ENCODE data around the gene TSC22D4. TPM values are rescaled to one million over a fixed set of nuclear protein-coding genes. Genes with fewer than 3 reads are reported as not detected.

TSC22D4 gene
- total and polyA plus RNA-seq, 9 of the 15 experiments (the other 6 are each of a cell fraction or from before 2014, with no cell fraction given): 0.37 to 107 (median 28.7) TPM

DNA sequence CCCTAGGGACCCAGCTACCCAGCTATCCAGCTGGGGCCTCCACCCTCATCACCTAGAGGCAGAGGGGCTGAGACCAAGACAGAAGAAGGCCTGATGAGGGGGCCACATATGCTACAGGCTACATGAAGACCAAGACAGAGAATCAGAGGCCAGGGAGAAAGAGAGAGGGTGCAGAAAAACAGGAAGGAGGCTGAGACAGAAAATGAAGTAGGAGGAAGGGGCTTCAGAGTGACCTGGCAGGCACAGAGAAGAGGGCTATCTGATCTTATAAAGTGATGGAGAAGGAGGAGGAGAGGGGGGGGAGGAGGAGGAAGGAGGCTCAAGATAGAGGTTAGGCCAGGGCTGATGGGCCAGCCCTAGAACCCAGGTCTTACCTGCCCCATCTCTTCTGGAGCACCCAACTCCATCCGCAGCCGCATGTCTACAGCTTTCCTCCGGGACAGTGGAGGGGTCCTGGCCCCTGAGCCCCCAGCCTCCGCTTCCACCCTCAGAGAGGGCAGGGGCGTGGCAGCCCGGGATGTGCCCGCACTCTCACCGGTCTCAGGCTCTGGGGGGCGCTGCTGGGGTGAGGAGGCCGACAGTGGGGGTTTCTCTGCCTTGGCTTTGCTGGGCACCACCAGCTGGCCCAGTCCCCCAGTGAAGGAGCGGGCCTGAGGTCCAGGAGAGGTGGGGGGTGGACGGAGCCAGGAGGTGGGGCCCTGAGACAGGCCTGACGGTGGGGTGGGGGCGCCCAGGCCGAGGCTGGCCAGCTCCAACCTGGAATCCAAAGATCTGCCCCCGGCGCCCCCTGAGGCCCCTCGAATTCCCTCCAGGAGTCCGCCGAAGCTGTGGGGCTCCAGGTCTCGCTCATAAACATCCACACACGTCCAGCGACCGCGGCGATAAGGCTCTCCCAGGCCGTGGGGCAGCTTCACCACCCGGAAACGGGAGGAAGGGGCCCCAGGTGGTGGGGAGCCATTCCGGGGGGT, 1.8 kb downstream of the TSC22D4 start (continued):
- TF ChIP-seq, protein P1, sequence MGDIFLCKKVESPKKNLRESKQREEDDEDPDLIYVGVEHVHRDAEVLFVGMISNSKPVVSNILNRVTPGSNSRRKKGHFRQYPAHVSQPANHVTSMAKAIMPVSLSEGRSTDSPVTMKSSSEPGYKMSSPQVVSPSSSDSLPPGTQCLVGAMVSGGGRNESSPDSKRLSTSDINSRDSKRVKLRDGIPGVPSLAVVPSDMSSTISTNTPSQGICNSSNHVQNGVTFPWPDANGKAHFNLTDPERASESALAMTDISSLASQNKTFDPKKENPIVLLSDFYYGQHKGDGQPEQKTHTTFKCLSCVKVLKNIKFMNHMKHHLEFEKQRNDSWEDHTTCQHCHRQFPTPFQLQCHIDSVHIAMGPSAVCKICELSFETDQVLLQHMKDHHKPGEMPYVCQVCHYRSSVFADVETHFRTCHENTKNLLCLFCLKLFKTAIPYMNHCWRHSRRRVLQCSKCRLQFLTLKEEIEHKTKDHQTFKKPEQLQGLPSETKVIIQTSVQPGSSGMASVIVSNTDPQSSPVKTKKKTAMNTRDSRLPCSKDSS (IDR thresholded peaks at IDR 0.05; ENCODE audit: low read depth, partially characterized antibody): no peak
- no peak for TF ChIP-seq PTRF (tag; IDR thresholded peaks at IDR 0.05)
- no peak for TF ChIP-seq ZFP1 (CRISPR knock-in tag; IDR thresholded peaks at IDR 0.05)
- no peak for TF ChIP-seq TCFL5 (CRISPR knock-in tag; conservative IDR thresholded peaks at IDR 0.05)
- TF ChIP-seq, protein P2, sequence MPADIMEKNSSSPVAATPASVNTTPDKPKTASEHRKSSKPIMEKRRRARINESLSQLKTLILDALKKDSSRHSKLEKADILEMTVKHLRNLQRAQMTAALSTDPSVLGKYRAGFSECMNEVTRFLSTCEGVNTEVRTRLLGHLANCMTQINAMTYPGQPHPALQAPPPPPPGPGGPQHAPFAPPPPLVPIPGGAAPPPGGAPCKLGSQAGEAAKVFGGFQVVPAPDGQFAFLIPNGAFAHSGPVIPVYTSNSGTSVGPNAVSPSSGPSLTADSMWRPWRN (IDR thresholded peaks at IDR 0.05; ENCODE audit: low read depth): no peak
- no peak for TF ChIP-seq GATAD2B (IDR thresholded peaks at IDR 0.05; ENCODE audit: borderline replicate concordance)
- TF ChIP-seq POLR2G (IDR thresholded peaks at IDR 0.05; ENCODE audit: low read depth, low read length): peak; percentile 58
- no peak for TF ChIP-seq RFX5 (IDR thresholded peaks at IDR 0.05; ENCODE audit: low read depth, low read length)
- TF ChIP-seq, protein P3, sequence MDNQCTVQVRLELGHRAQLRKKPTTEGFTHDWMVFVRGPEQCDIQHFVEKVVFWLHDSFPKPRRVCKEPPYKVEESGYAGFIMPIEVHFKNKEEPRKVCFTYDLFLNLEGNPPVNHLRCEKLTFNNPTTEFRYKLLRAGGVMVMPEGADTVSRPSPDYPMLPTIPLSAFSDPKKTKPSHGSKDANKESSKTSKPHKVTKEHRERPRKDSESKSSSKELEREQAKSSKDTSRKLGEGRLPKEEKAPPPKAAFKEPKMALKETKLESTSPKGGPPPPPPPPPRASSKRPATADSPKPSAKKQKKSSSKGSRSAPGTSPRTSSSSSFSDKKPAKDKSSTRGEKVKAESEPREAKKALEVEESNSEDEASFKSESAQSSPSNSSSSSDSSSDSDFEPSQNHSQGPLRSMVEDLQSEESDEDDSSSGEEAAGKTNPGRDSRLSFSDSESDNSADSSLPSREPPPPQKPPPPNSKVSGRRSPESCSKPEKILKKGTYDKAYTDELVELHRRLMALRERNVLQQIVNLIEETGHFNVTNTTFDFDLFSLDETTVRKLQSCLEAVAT (IDR thresholded peaks at IDR 0.05): 0 out of 4 replicates have a peak, but pooled peaks of 1 of the 2 experiments have one; percentile 45
- TF ChIP-seq, protein P4, sequence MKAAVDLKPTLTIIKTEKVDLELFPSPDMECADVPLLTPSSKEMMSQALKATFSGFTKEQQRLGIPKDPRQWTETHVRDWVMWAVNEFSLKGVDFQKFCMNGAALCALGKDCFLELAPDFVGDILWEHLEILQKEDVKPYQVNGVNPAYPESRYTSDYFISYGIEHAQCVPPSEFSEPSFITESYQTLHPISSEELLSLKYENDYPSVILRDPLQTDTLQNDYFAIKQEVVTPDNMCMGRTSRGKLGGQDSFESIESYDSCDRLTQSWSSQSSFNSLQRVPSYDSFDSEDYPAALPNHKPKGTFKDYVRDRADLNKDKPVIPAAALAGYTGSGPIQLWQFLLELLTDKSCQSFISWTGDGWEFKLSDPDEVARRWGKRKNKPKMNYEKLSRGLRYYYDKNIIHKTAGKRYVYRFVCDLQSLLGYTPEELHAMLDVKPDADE (conservative IDR thresholded peaks at IDR 0.05; ENCODE audit: control insufficient read depth, low read depth, low read length): 0 out of 2 replicates have a peak, but pooled peaks have one; percentile 19
- TF ChIP-seq CC2D1A (IDR thresholded peaks at IDR 0.05): no peak
- no peak for TF ChIP-seq SPI1 (IDR thresholded peaks at IDR 0.05; ENCODE audit: borderline replicate concordance, low read depth, low read length)
- no peak for TF ChIP-seq ZNF699 (CRISPR knock-in tag; IDR thresholded peaks at IDR 0.05; ENCODE audit: insufficient replicate concordance)
- TF ChIP-seq POLR2B (IDR thresholded peaks at IDR 0.05; ENCODE audit: low read depth, partially characterized antibody): no peak
- no peak for TF ChIP-seq ZKSCAN3 (CRISPR knock-in tag; IDR thresholded peaks at IDR 0.05)
- TF ChIP-seq, protein P5, sequence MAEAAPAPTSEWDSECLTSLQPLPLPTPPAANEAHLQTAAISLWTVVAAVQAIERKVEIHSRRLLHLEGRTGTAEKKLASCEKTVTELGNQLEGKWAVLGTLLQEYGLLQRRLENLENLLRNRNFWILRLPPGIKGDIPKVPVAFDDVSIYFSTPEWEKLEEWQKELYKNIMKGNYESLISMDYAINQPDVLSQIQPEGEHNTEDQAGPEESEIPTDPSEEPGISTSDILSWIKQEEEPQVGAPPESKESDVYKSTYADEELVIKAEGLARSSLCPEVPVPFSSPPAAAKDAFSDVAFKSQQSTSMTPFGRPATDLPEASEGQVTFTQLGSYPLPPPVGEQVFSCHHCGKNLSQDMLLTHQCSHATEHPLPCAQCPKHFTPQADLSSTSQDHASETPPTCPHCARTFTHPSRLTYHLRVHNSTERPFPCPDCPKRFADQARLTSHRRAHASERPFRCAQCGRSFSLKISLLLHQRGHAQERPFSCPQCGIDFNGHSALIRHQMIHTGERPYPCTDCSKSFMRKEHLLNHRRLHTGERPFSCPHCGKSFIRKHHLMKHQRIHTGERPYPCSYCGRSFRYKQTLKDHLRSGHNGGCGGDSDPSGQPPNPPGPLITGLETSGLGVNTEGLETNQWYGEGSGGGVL (CRISPR knock-in tag; IDR thresholded peaks at IDR 0.05): no peak
- no peak for TF ChIP-seq ZNF75A (CRISPR knock-in tag; IDR thresholded peaks at IDR 0.05)

Data from K562 (cell line).